ENCODE measurements around the gene TPI1.

DNA sequence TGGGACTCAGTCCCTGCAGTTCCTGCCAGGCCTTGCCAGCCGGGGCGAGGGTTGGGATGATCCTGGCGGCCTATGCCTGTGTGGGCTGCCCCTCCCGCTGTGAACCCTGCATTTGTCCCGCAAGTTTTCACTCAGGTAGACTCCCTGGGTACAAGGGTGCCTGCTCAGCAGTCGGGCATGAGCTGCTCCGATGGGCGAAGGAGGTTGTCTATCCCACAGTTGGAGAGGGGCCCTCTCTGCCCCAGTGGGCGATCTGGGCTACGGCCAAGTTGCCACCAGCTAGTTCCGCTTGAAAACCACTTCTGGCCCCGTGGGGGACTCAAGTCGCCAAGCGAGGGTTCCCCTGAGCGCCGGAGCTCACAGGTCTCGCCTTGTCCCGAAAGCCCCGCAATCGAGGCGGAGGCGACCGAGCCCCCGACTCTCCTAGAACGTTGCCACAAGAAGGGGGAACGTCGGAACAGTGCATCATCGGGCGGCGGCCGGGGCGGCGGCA, 365 bp upstream of the TPI1 start:
- TF ChIP-seq, protein P1, sequence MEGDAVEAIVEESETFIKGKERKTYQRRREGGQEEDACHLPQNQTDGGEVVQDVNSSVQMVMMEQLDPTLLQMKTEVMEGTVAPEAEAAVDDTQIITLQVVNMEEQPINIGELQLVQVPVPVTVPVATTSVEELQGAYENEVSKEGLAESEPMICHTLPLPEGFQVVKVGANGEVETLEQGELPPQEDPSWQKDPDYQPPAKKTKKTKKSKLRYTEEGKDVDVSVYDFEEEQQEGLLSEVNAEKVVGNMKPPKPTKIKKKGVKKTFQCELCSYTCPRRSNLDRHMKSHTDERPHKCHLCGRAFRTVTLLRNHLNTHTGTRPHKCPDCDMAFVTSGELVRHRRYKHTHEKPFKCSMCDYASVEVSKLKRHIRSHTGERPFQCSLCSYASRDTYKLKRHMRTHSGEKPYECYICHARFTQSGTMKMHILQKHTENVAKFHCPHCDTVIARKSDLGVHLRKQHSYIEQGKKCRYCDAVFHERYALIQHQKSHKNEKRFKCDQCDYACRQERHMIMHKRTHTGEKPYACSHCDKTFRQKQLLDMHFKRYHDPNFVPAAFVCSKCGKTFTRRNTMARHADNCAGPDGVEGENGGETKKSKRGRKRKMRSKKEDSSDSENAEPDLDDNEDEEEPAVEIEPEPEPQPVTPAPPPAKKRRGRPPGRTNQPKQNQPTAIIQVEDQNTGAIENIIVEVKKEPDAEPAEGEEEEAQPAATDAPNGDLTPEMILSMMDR (IDR thresholded peaks at IDR 0.05) = no peak
- no peak for TF ChIP-seq POLR2A (IDR thresholded peaks at IDR 0.05; ENCODE audit: low read depth)
- TF ChIP-seq EP300 (IDR thresholded peaks at IDR 0.05) = no peak

All from esophagus muscularis mucosa (tissue), 4 donors.